Smooth muscle cell (in vitro differentiated cells): ENCODE measurements around the gene PALB2. TPM values are rescaled to one million over a fixed set of nuclear protein-coding genes. Genes with fewer than 3 reads are reported as not detected.
"Not testable (repeated sequence)": the region's sequence is repeated elsewhere in the genome, so short reads cannot be mapped to it uniquely, and the experiment has no call there.

ENCODE experiments used
- DNase-seq: peaks from one replicate; lab custom pipeline; 2025; ENCODE audit not compliant: unreplicated experiment; lab: John Stamatoyannopoulos, UW
- H2AFZ ChIP-seq: fragments of 200-600 bp; sonication (generic); 2 replicates; pipeline ENCODE4 v1.6.0; 2016; ENCODE audit warnings: antibody characterized with exemption, low read depth, mild to moderate bottlenecking
- H3F3A ChIP-seq: fragments of 200-600 bp; sonication (generic); 2 replicates; pipeline ENCODE4 v1.6.0; 2017; ENCODE audit warnings: antibody characterized with exemption, low read depth
- H3K27ac ChIP-seq: fragments of 200-600 bp; sonication (generic); 2 replicates; pipeline ENCODE4 v1.5.1; 2016; ENCODE audit warnings: low read depth, mild to moderate bottlenecking
- H3K27me3 ChIP-seq: fragments of 200-600 bp; sonication (generic); 2 replicates; pipeline ENCODE4 v1.6.1; 2016; ENCODE audit warnings: low read depth, mild to moderate bottlenecking
- H3K36me3 ChIP-seq: fragments of 200-600 bp; sonication (generic); 2 replicates; pipeline ENCODE4 v1.5.1; 2016; ENCODE audit warnings: low read depth
- H3K4me1 ChIP-seq: fragments of 200-600 bp; sonication (generic); 2 replicates; pipeline ENCODE4 v1.5.1; 2016; ENCODE audit warnings: low read depth
- H3K4me2 ChIP-seq: fragments of 200-600 bp; sonication (generic); 2 replicates; pipeline ENCODE4 v1.6.0; 2016; ENCODE audit warnings: mild to moderate bottlenecking
- H3K4me3 ChIP-seq: fragments of 200-600 bp; sonication (generic); 2 replicates; pipeline ENCODE4 v1.5.1; 2016; ENCODE audit warnings: mild to moderate bottlenecking
- H3K79me2 ChIP-seq: fragments of 200-600 bp; sonication (generic); 2 replicates; pipeline ENCODE4 v1.6.0; 2016; ENCODE audit warnings: low read depth, mild to moderate bottlenecking
- H3K9ac ChIP-seq: fragments of 200-600 bp; sonication (generic); 2 replicates; pipeline ENCODE4 v1.6.0; 2016; ENCODE audit warnings: low read depth
- H3K9me3 ChIP-seq: fragments of 200-600 bp; sonication (generic); replicated peaks from 2 replicates; pipeline ENCODE4 v1.5.1; 2016; ENCODE audit warnings: low read depth
- H4K20me1 ChIP-seq: fragments of 200-600 bp; sonication (generic); 2 replicates; pipeline ENCODE4 v1.6.0; 2016; ENCODE audit warnings: low read depth
- CTCF ChIP-seq: fragments of 200-600 bp; sonication (generic); IDR thresholded peaks from 2 replicates; pipeline ENCODE4 v1.5.1; 2017; ENCODE audit warnings: borderline replicate concordance, mild to moderate bottlenecking, antibody characterized with exemption; ENCODE audit not compliant: insufficient read depth, poor library complexity, severe bottlenecking
- WGBS: methylation state at CpG from one replicate; pipeline ENCODE4 v1.1.7; 2016; ENCODE audit warnings: low lambda C conversion rate; 5-methylcytosine and 5-hydroxymethylcytosine counted together
- polyA plus RNA-seq: library from polyadenylated mRNA; unstranded; fragments of >200 nt; fragmentation: Nextera tagmentation; extraction: Ambion mirVana; gene quantifications from 2 replicates; pipeline ENCODE4 v1.2.1, GENCODE V29; 2016
- total RNA-seq: library from RNA; depleted of rRNA; stranded (reverse); fragments of >200 nt; gene quantifications from 2 replicates; pipeline ENCODE4 v1.2.3, GENCODE V29; 2014

Gene PALB2
- total and polyA plus RNA-seq, 2 experiments from 2014 or later, result 4.1 to 4.6 TPM

DNA sequence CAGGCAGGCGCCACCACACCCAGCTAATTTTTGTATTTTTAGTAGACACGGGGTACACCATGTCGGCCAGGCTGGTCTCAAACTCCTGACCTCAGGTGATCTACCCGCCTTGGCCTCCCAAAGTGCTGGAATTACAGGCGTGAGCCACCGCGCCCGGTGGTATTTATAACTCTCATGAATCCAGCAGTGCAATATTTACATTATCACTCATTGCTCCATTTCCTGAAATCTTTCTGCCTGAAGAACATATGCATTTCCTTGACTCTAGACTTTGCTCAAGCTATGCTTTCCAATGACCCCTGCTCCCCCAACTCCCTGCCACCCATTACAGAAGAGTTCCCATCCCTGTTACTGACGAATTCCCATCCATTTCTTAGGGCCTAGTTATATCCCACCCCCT, 25.3 kb downstream of the PALB2 start:
- DNase-seq, result no peak
- no peak for TF ChIP-seq CTCF
- Histone ChIP-seq H3K79me2 (no peaks in the 10 kb centered on the region), H3K27me3 (no peaks in the 10 kb centered on the region), H3K27ac (no peak overlapping the region), H4K20me1 (no peaks in the 10 kb centered on the region), H2AFZ (no peak overlapping the region), H3K4me1 (no peaks in the 10 kb centered on the region), H3K4me3 (no peak overlapping the region), H3F3A (no peaks in the 10 kb centered on the region), H3K36me3 (no peaks in the 10 kb centered on the region), H3K9me3 (no peaks in the 10 kb centered on the region), H3K9ac (no peak overlapping the region), H3K4me2 (no peak overlapping the region)
- WGBS, result 93% methylated on average over 9 of the region's 9 CpGs

GRCh38 chr16:23611936-23612335, 29.2 kb downstream of the PALB2 start:
- H3K9ac ChIP-seq, result no peak overlapping the region
- H4K20me1 ChIP-seq, result no peaks in the 10 kb centered on the region
- H3K4me1 ChIP-seq, result no peaks in the 10 kb centered on the region
- H3K4me2 ChIP-seq, result no peak overlapping the region
- H3K4me3 ChIP-seq, result no peak overlapping the region
- no peaks in the 10 kb centered on the region for H3K9me3 ChIP-seq
- 90% methylated on average over 3 of the region's 3 CpGs for WGBS
- TF ChIP-seq CTCF, result no peak
- no peak overlapping the region for H2AFZ ChIP-seq
- no peaks in the 10 kb centered on the region for H3K36me3 ChIP-seq
- H3K79me2 ChIP-seq, result no peaks in the 10 kb centered on the region
- DNase-seq, result no peak
- H3F3A ChIP-seq, result no peaks in the 10 kb centered on the region
- no peak overlapping the region for H3K27ac ChIP-seq
- H3K27me3 ChIP-seq, result no peaks in the 10 kb centered on the region

GRCh38 chr16:23610905-23611304, 30.2 kb downstream of the PALB2 start:
- not testable (repeated sequence) for H3K9ac ChIP-seq, H3K4me3 ChIP-seq, H3F3A ChIP-seq, DNase-seq, H3K9me3 ChIP-seq, H2AFZ ChIP-seq, H3K79me2 ChIP-seq, H3K4me1 ChIP-seq, H3K36me3 ChIP-seq, H3K27me3 ChIP-seq, H4K20me1 ChIP-seq, H3K4me2 ChIP-seq, H3K27ac ChIP-seq
- 97% methylated on average over 6 of the region's 6 CpGs for WGBS

GRCh38 chr16:23609929-23610328, 31.2 kb downstream of the PALB2 start:
- no peak for TF ChIP-seq CTCF
- H4K20me1 ChIP-seq, result no peaks in the 10 kb centered on the region
- no peak overlapping the region for H3K4me2 ChIP-seq
- H3K27ac ChIP-seq, result no peak overlapping the region
- H3K4me3 ChIP-seq, result no peak overlapping the region
- H3K4me1 ChIP-seq, result no peaks in the 10 kb centered on the region
- WGBS, result 97% methylated on average over 1 of the region's 1 CpG
- H3K9ac ChIP-seq, result no peak overlapping the region
- H2AFZ ChIP-seq, result no peak overlapping the region
- DNase-seq, result no peak
- no peaks in the 10 kb centered on the region for H3K27me3 ChIP-seq
- H3K79me2 ChIP-seq, result no peaks in the 10 kb centered on the region
- H3K36me3 ChIP-seq, result no peaks in the 10 kb centered on the region
- no peaks in the 10 kb centered on the region for H3F3A ChIP-seq
- no peaks in the 10 kb centered on the region for H3K9me3 ChIP-seq
